HepG2 (cell line): ENCODE results near the gene TSPAN3.

ENCODE experiments used
- EZH2 ChIP-seq: conservative IDR thresholded peaks from 2 replicates; pipeline ENCODE4 v1.6.1; 2012; ENCODE audit warnings: mild to moderate bottlenecking, low read depth, low read length, moderate library complexity
- FOXM1 ChIP-seq: sonication (generic); formaldehyde crosslinking; IDR thresholded peaks from 2 replicates; pipeline ENCODE4 v1.5.0; 2020; ENCODE audit warnings: missing genetic modification reagents
- HCFC1 ChIP-seq: fragments of 150-350 bp; IDR thresholded peaks from 2 replicates; pipeline ENCODE4 v1.6.1; 2014; ENCODE audit warnings: low read depth, low read length
- JUND ChIP-seq: sonication (generic); formaldehyde crosslinking; IDR thresholded peaks from 2 replicates; pipeline ENCODE4 v1.8.0; 2022; ENCODE audit warnings: mild to moderate bottlenecking, missing genetic modification reagents
- KDM1A ChIP-seq: IDR thresholded peaks from 2 replicates; pipeline ENCODE4 v1.6.1; 2016; ENCODE audit warnings: missing compliant biosample characterization
- POLR2A ChIP-seq, 2 experiments: IDR thresholded peaks; 2 replicates each; pipeline ENCODE4 v1.6.1; 2011; ENCODE audit warnings: low read depth in 2 of 2, low read length in 2 of 2, mild to moderate bottlenecking in 1 of 2, moderate library complexity in 1 of 2; ENCODE audit not compliant: insufficient read depth in 1 of 2
- TBP ChIP-seq: sonication (generic); formaldehyde crosslinking; IDR thresholded peaks from 2 replicates; pipeline ENCODE4 v1.5.0; 2020; ENCODE audit warnings: missing genetic modification reagents
- TF ChIP-seq, protein P1 (sequence below): sonication (generic); formaldehyde crosslinking; IDR thresholded peaks from 2 replicates; pipeline ENCODE4 v1.5.0; 2020; ENCODE audit warnings: missing genetic modification reagents
- TF ChIP-seq, protein P2 (sequence below): sonication (generic); formaldehyde crosslinking; IDR thresholded peaks from 2 replicates; pipeline ENCODE4 v1.4.0; 2020; ENCODE audit warnings: mild to moderate bottlenecking, missing genetic modification reagents
- TF ChIP-seq, protein P3 (sequence below): sonication (generic); formaldehyde crosslinking; IDR thresholded peaks from 2 replicates; pipeline ENCODE4 v1.4.0; 2020; ENCODE audit warnings: low read depth, mild to moderate bottlenecking, missing genetic modification reagents
- TF ChIP-seq, protein P4 (sequence below): sonication (generic); formaldehyde crosslinking; IDR thresholded peaks from 2 replicates; pipeline ENCODE4 v1.8.0; 2022; ENCODE audit warnings: missing genetic modification reagents, mild to moderate bottlenecking, moderate library complexity, borderline replicate concordance

DNA sequence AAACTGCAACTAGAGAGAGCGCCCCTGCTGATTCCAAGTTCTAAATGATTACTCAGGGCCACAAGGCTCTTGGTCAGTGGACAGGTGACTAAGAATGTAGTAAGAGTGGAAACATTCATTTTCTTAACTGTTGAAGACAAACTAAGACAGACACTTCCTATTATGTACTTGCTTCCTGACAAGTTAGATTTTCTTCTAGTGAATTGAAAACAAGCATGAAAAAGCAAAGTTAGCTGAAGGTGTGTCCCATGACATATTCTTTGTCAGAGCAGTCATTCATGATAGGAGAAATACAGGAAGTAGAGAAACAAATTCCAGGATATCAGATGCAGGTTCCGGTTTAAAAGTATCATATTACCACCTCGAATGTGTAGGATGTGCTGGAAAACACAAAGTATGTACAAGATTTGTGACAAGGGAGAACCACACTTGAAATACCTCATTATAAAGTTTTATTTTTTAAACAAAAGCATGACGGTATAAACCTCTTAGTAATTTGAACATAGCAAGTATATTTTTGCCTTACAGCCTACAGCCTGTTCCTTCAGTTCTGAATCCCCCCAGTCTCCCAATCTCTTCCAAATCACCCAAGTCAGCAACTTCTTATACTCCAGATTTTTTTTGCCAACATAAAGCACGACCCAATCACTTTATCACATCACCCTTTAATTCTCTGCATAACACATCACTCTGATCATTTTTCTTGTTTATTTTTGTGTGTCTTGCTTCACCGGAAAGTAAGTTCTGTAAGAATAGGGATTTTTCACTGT is 6.2 kb downstream of the TSPAN3 start:
- TF ChIP-seq, protein P1, sequence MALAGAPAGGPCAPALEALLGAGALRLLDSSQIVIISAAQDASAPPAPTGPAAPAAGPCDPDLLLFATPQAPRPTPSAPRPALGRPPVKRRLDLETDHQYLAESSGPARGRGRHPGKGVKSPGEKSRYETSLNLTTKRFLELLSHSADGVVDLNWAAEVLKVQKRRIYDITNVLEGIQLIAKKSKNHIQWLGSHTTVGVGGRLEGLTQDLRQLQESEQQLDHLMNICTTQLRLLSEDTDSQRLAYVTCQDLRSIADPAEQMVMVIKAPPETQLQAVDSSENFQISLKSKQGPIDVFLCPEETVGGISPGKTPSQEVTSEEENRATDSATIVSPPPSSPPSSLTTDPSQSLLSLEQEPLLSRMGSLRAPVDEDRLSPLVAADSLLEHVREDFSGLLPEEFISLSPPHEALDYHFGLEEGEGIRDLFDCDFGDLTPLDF (CRISPR knock-in tag), result no peak
- TF ChIP-seq KDM1A (no peak), EZH2 (no peak), HCFC1 (no peak), JUND (CRISPR knock-in tag) (no peak), POLR2A (IDR thresholded peaks at IDR 0.05; ENCODE audit: insufficient read depth in 1 of 2, low read depth in 2 of 2, low read length in 2 of 2) (no peak), FOXM1 (no peak), TBP (CRISPR knock-in tag) (no peak)
- TF ChIP-seq, protein P2, sequence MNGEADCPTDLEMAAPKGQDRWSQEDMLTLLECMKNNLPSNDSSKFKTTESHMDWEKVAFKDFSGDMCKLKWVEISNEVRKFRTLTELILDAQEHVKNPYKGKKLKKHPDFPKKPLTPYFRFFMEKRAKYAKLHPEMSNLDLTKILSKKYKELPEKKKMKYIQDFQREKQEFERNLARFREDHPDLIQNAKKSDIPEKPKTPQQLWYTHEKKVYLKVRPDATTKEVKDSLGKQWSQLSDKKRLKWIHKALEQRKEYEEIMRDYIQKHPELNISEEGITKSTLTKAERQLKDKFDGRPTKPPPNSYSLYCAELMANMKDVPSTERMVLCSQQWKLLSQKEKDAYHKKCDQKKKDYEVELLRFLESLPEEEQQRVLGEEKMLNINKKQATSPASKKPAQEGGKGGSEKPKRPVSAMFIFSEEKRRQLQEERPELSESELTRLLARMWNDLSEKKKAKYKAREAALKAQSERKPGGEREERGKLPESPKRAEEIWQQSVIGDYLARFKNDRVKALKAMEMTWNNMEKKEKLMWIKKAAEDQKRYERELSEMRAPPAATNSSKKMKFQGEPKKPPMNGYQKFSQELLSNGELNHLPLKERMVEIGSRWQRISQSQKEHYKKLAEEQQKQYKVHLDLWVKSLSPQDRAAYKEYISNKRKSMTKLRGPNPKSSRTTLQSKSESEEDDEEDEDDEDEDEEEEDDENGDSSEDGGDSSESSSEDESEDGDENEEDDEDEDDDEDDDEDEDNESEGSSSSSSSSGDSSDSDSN, result no peak
- TF ChIP-seq, protein P3, sequence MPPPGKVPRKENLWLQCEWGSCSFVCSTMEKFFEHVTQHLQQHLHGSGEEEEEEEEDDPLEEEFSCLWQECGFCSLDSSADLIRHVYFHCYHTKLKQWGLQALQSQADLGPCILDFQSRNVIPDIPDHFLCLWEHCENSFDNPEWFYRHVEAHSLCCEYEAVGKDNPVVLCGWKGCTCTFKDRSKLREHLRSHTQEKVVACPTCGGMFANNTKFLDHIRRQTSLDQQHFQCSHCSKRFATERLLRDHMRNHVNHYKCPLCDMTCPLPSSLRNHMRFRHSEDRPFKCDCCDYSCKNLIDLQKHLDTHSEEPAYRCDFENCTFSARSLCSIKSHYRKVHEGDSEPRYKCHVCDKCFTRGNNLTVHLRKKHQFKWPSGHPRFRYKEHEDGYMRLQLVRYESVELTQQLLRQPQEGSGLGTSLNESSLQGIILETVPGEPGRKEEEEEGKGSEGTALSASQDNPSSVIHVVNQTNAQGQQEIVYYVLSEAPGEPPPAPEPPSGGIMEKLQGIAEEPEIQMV (CRISPR knock-in tag), result no peak
- TF ChIP-seq, protein P4, sequence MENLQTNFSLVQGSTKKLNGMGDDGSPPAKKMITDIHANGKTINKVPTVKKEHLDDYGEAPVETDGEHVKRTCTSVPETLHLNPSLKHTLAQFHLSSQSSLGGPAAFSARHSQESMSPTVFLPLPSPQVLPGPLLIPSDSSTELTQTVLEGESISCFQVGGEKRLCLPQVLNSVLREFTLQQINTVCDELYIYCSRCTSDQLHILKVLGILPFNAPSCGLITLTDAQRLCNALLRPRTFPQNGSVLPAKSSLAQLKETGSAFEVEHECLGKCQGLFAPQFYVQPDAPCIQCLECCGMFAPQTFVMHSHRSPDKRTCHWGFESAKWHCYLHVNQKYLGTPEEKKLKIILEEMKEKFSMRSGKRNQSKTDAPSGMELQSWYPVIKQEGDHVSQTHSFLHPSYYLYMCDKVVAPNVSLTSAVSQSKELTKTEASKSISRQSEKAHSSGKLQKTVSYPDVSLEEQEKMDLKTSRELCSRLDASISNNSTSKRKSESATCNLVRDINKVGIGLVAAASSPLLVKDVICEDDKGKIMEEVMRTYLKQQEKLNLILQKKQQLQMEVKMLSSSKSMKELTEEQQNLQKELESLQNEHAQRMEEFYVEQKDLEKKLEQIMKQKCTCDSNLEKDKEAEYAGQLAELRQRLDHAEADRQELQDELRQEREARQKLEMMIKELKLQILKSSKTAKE (CRISPR knock-in tag), result no peak
